Body of pancreas (tissue), 4 donors: ENCODE measurements around the gene DENND1C.

Experiments
- POLR2A ChIP-seq, 3 donors: fragments of 450-650 bp; IDR thresholded peaks; one replicate each; pipeline ENCODE4 v1.6.1; 2016; ENCODE audit warnings: antibody characterized with exemption in 3 of 3, mild to moderate bottlenecking in 2 of 3
- TF ChIP-seq, protein P1 (sequence below), 7 experiments: fragments of 450-650 bp in 4 of 7; fragments of 200-600 bp in 3 of 7; sonication (generic) in 3 of 7; IDR thresholded peaks; one replicate each; pipeline ENCODE4 v1.5.1; 2016 to 2019; ENCODE audit warnings: antibody characterized with exemption in 7 of 7

DNA sequence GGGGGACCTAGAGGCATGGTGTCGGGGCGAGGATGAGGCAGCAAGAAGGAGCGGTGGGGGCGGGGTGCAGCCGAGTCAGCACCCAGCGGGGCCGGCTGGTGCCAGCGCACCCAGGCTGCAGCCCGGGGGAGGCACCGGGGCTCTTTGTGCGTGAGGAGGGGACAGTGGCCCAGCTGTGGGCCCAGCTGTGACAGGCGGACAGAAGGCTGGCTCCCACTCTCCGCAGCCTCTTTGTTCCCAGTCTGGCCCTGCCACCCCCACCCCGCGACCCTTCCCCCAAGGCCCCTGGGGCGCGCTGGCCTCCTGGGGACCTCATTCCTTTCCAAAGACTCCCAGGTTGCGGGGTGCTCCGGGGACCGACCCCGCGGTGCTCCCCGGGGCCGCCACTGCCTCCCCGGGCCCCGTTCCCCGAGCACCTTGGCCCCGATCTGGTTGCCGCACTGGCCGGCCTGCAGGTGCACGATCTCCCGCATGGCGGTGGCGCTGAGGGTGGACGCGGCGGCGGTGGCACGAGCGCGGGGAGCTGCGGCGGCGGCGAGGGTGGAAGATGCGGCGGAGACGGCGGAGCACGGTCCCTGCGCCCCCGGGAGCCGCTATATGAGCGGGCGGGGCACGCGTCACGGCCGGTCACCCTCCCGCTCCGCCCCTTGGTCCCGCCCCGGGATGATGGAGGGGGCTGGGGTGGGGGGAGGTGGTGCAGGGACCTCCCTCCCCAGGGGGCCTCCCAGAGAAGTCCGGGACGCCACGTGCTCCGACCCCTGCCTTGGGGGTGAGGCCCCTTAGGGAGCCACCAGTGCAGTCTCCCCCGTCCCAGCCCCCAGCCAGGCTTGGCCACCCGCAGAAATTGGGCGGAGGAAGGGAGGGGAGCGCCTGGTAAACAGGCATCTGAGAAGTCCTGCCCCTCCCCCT, 20.4 kb upstream of the DENND1C start, which contains the start of gene TUBB4A:
- TF ChIP-seq, protein P1, sequence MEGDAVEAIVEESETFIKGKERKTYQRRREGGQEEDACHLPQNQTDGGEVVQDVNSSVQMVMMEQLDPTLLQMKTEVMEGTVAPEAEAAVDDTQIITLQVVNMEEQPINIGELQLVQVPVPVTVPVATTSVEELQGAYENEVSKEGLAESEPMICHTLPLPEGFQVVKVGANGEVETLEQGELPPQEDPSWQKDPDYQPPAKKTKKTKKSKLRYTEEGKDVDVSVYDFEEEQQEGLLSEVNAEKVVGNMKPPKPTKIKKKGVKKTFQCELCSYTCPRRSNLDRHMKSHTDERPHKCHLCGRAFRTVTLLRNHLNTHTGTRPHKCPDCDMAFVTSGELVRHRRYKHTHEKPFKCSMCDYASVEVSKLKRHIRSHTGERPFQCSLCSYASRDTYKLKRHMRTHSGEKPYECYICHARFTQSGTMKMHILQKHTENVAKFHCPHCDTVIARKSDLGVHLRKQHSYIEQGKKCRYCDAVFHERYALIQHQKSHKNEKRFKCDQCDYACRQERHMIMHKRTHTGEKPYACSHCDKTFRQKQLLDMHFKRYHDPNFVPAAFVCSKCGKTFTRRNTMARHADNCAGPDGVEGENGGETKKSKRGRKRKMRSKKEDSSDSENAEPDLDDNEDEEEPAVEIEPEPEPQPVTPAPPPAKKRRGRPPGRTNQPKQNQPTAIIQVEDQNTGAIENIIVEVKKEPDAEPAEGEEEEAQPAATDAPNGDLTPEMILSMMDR (IDR thresholded peaks at IDR 0.05): peak in 2 of 7 experiments; percentile 16 to 29
- no peak for TF ChIP-seq POLR2A (IDR thresholded peaks at IDR 0.05)
